ENCODE results near the gene SMIM31. TPM values are rescaled to one million over a fixed set of nuclear protein-coding genes. Genes with fewer than 3 reads are reported as not detected.

Gene SMIM31
- total RNA-seq, 4 donors from 2014 or later: not detected

DNA sequence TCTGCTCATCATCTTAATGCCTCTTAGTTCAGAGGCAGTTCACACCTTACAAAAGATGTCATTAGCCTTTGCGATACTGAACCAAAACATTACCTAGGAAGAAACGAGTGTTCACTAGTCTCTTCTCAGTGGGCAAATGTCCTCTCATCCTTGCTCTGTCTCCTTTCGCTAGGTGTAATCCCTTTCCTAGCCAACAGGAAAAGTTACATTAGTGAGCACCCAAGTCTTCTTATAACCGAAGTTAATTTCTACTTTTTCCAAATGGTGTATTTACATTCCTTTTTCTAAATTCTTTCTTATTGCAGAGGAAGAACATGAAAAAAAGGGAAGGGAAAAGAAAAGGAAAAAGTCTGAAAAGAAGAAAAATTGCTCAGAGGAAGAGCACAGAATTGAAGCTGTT lies 46.9 kb downstream of the SMIM31 start:
- no peak overlapping the region for H3K27ac ChIP-seq
- DNase-seq (ENCODE audit: low spot score in 2 of 2): no peak
- H3K27me3 ChIP-seq: no peaks in the 10 kb centered on the region
- H3K4me3 ChIP-seq: no peak overlapping the region
- H3K4me1 ChIP-seq: no peaks in the 10 kb centered on the region
- H3K36me3 ChIP-seq: no peaks in the 10 kb centered on the region
- WGBS: 85% methylated on average over 4 of the region's 4 CpGs
- no peaks in the 10 kb centered on the region for H3K9me3 ChIP-seq
- TF ChIP-seq CTCF (IDR thresholded peaks at IDR 0.05) (no peak), EP300 (IDR thresholded peaks at IDR 0.05) (no peak), POLR2A (IDR thresholded peaks at IDR 0.05) (no peak), POLR2AphosphoS5 (IDR thresholded peaks at IDR 0.05) (no peak)

GRCh38 chr4:164802301-164802901 lies 48.5 kb downstream of the SMIM31 start:
- no peak for DNase-seq (ENCODE audit: low spot score in 2 of 2)
- no peak for TF ChIP-seq EP300 (IDR thresholded peaks at IDR 0.05)
- TF ChIP-seq POLR2A (IDR thresholded peaks at IDR 0.05): no peak
- no peak for TF ChIP-seq CTCF (IDR thresholded peaks at IDR 0.05)
- no peak for TF ChIP-seq POLR2AphosphoS5 (IDR thresholded peaks at IDR 0.05)
- no peak overlapping the region for H3K4me3 ChIP-seq
- H3K27me3 ChIP-seq: no peaks in the 10 kb centered on the region
- no peak overlapping the region for H3K27ac ChIP-seq
- WGBS: 82% methylated on average over 3 of the region's 3 CpGs
- no peaks in the 10 kb centered on the region for H3K4me1 ChIP-seq
- no peaks in the 10 kb centered on the region for H3K36me3 ChIP-seq
- no peaks in the 10 kb centered on the region for H3K9me3 ChIP-seq

- Histone ChIP-seq H3K9me3 (no peaks in the 10 kb centered on the region), H3K27ac (no peak overlapping the region), H3K4me1 (no peaks in the 10 kb centered on the region), H3K27me3 (no peaks in the 10 kb centered on the region), H3K36me3 (no peaks in the 10 kb centered on the region), H3K4me3 (no peak overlapping the region)
- no peak for DNase-seq (ENCODE audit: low spot score in 2 of 2)
- TF ChIP-seq EP300 (IDR thresholded peaks at IDR 0.05) (no peak), CTCF (IDR thresholded peaks at IDR 0.05) (no peak), POLR2A (IDR thresholded peaks at IDR 0.05) (no peak), POLR2AphosphoS5 (IDR thresholded peaks at IDR 0.05) (no peak)
- WGBS: 82% methylated on average over 8 of the region's 8 CpGs
These were observed 49.8 kb downstream of the SMIM31 start for GRCh38 chr4:164803702-164804101.

DNA sequence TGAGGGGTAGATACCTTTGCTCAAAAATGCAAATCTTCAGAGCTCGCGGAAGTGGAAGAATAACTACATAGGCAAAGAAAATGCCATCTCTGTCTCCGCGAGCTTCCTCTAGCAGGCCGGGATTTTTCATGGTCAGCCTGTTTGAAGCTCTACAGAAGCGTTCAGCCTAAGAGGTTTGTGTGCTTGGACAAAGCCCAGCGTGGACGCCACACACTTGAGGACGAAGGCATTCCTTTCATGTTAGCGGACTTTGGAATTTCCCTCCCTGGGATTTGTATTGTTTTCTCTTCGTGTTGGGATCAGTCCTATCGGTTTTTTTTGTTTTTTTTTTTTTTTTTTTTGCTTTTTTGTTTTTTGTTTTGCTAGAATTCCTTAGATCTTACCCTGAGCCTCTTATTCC lies 53.7 kb downstream of the SMIM31 start:
- Histone ChIP-seq H3K9me3 (no peaks in the 10 kb centered on the region), H3K4me1 (no peaks in the 10 kb centered on the region), H3K4me3 (no peak overlapping the region), H3K27me3 (no peaks in the 10 kb centered on the region), H3K27ac (no peak overlapping the region), H3K36me3 (no peaks in the 10 kb centered on the region)
- TF ChIP-seq POLR2A (IDR thresholded peaks at IDR 0.05): no peak
- no peak for TF ChIP-seq EP300 (IDR thresholded peaks at IDR 0.05)
- no peak for TF ChIP-seq POLR2AphosphoS5 (IDR thresholded peaks at IDR 0.05)
- no peak for TF ChIP-seq CTCF (IDR thresholded peaks at IDR 0.05)
- WGBS: 79% methylated on average over 12 of the region's 12 CpGs
- no peak for DNase-seq (ENCODE audit: low spot score in 2 of 2)

GRCh38 chr4:164813554-164813953 lies 59.6 kb downstream of the SMIM31 start:
- H3K27me3 ChIP-seq: no peaks in the 10 kb centered on the region
- no peak for DNase-seq (ENCODE audit: low spot score in 2 of 2)
- TF ChIP-seq POLR2AphosphoS5 (IDR thresholded peaks at IDR 0.05) (no peak), POLR2A (IDR thresholded peaks at IDR 0.05) (no peak), EP300 (IDR thresholded peaks at IDR 0.05) (no peak), CTCF (IDR thresholded peaks at IDR 0.05) (no peak)
- H3K9me3 ChIP-seq: no peaks in the 10 kb centered on the region
- H3K4me1 ChIP-seq: no peaks in the 10 kb centered on the region
- no peak overlapping the region for H3K4me3 ChIP-seq
- no peak overlapping the region for H3K27ac ChIP-seq
- H3K36me3 ChIP-seq: no peaks in the 10 kb centered on the region
- 74% methylated on average over 2 of the region's 2 CpGs for WGBS
